ENCODE data around the gene GPR37L1.
A peak's percentile ranks its signal among the peaks of the same experiment; 100 is the strongest.

The GPR37L1 gene

GRCh38 chr1:202160377-202160940 is 37.7 kb downstream of the GPR37L1 start, which contains the start of gene PTPN7:
Gene PTPN7, minus strand, starts transcription at chr1:202160602. Its CDS starts 1,200 bp downstream, at chr1:202159402.
- Histone ChIP-seq H3K4me3 (ENCODE audit: low read length) (peak within 1 kb of the TSS; percentile 80), H3F3A (ENCODE audit: control insufficient read depth, insufficient read depth) (peaks cover 24% of the 10 kb centered on the region), H3K9me2 (replicated peaks; ENCODE audit: control insufficient read depth, low read length) (no peaks in the 10 kb centered on the region), H4K20me1 (ENCODE audit: control insufficient read depth, insufficient read depth, low read depth, low read length) (no peaks in the 10 kb centered on the region), H3K4me2 (ENCODE audit: low read length) (peak within 1 kb of the TSS; percentile 88), H3K79me2 (ENCODE audit: control insufficient read depth, low read length) (peaks cover 39% of the 10 kb centered on the region), H3K9me3 (ENCODE audit: control insufficient read depth, insufficient read depth, low read length) (no peaks in the 10 kb centered on the region), H3K36me3 (ENCODE audit: control insufficient read depth, low read length) (peaks cover 49% of the 10 kb centered on the region), H3K27ac (ENCODE audit: low read depth, low read length) (peak within 1 kb of the TSS; percentile 92), H3K27me3 (ENCODE audit: control insufficient read depth, low read length) (no peaks in the 10 kb centered on the region), H3K4me1 (ENCODE audit: control insufficient read depth, low read length) (peaks cover 96% of the 10 kb centered on the region)
- TF ChIP-seq CTCF (IDR thresholded peaks at IDR 0.05; ENCODE audit: low read depth, low read length, poor library complexity, severe bottlenecking) (peak; percentile 66), EZH2phosphoT487 (IDR thresholded peaks at IDR 0.05; ENCODE audit: borderline replicate concordance, low read length) (no peak)

- Histone ChIP-seq H3K27ac (ENCODE audit: low read depth, low read length) (peak overlapping the region; percentile 92), H3K4me1 (ENCODE audit: control insufficient read depth, low read length) (peaks cover 90% of the 10 kb centered on the region), H3K36me3 (ENCODE audit: control insufficient read depth, low read length) (peaks cover 40% of the 10 kb centered on the region), H3K9me2 (replicated peaks; ENCODE audit: control insufficient read depth, low read length) (no peaks in the 10 kb centered on the region), H3K79me2 (ENCODE audit: control insufficient read depth, low read length) (peaks cover 39% of the 10 kb centered on the region), H3K4me2 (ENCODE audit: low read length) (peak overlapping the region; percentile 88), H3F3A (ENCODE audit: control insufficient read depth, insufficient read depth) (peaks cover 14% of the 10 kb centered on the region), H3K9me3 (ENCODE audit: control insufficient read depth, insufficient read depth, low read length) (no peaks in the 10 kb centered on the region), H3K4me3 (ENCODE audit: low read length) (peak overlapping the region; percentile 80), H3K27me3 (ENCODE audit: control insufficient read depth, low read length) (no peaks in the 10 kb centered on the region), H4K20me1 (ENCODE audit: control insufficient read depth, insufficient read depth, low read depth, low read length) (no peaks in the 10 kb centered on the region)
- TF ChIP-seq CTCF (IDR thresholded peaks at IDR 0.05; ENCODE audit: low read depth, low read length, poor library complexity, severe bottlenecking) = no peak
- no peak for TF ChIP-seq EZH2phosphoT487 (IDR thresholded peaks at IDR 0.05; ENCODE audit: borderline replicate concordance, low read length)
Measured at GRCh38 chr1:202161151-202162046, 38.7 kb downstream of the GPR37L1 start.

GRCh38 chr1:202162047-202162417 is 39.3 kb downstream of the GPR37L1 start:
- no peaks in the 10 kb centered on the region for H3K27me3 ChIP-seq (ENCODE audit: control insufficient read depth, low read length)
- H3K4me1 ChIP-seq (ENCODE audit: control insufficient read depth, low read length) = peaks cover 83% of the 10 kb centered on the region
- H4K20me1 ChIP-seq (ENCODE audit: control insufficient read depth, insufficient read depth, low read depth, low read length) = no peaks in the 10 kb centered on the region
- peaks cover 13% of the 10 kb centered on the region for H3F3A ChIP-seq (ENCODE audit: control insufficient read depth, insufficient read depth)
- peak overlapping the region; percentile 88 for H3K4me2 ChIP-seq (ENCODE audit: low read length)
- H3K9me2 ChIP-seq (replicated peaks; ENCODE audit: control insufficient read depth, low read length) = no peaks in the 10 kb centered on the region
- no peaks in the 10 kb centered on the region for H3K9me3 ChIP-seq (ENCODE audit: control insufficient read depth, insufficient read depth, low read length)
- peak overlapping the region; percentile 92 for H3K27ac ChIP-seq (ENCODE audit: low read depth, low read length)
- no peak for TF ChIP-seq EZH2phosphoT487 (IDR thresholded peaks at IDR 0.05; ENCODE audit: borderline replicate concordance, low read length)
- no peak for TF ChIP-seq CTCF (IDR thresholded peaks at IDR 0.05; ENCODE audit: low read depth, low read length, poor library complexity, severe bottlenecking)
- H3K36me3 ChIP-seq (ENCODE audit: control insufficient read depth, low read length) = peaks cover 34% of the 10 kb centered on the region
- H3K4me3 ChIP-seq (ENCODE audit: low read length) = peak overlapping the region; percentile 80
- peaks cover 39% of the 10 kb centered on the region for H3K79me2 ChIP-seq (ENCODE audit: control insufficient read depth, low read length)

Measured in DOHH2 (cell line).